GM19023 (cell line): Measurements from ENCODE around the gene TPPP3.

ENCODE experiments used
- ATAC-seq: cut with Tn5 transposase; IDR thresholded peaks from one replicate; pipeline ENCODE4 v1.9.1; 2021; ENCODE audit warnings: mild to moderate bottlenecking, moderate library complexity; ENCODE audit not compliant: unreplicated experiment

Gene TPPP3

GRCh38 chr16:67393111-67393787 is at the start of gene TPPP3:
Gene TPPP3, minus strand, starts transcription at chr16:67393498. Its CDS starts 2,387 bp downstream, at chr16:67391111.
- no peak for ATAC-seq

- no peak for ATAC-seq
Observed at GRCh38 chr16:67442581-67443255, 49.4 kb upstream of the TPPP3 start.

- no peak for ATAC-seq
Observed at GRCh38 chr16:67441907-67442306, 48.6 kb upstream of the TPPP3 start.

GRCh38 chr16:67441271-67441753 is 48.0 kb upstream of the TPPP3 start:
- ATAC-seq, result no peak

GRCh38 chr16:67438824-67439393 is 45.6 kb upstream of the TPPP3 start:
- no peak for ATAC-seq

GRCh38 chr16:67438098-67438791 is 44.9 kb upstream of the TPPP3 start:
- ATAC-seq, result no peak

- ATAC-seq, result no peak
Observed at GRCh38 chr16:67437513-67437912, 44.2 kb upstream of the TPPP3 start.

GRCh38 chr16:67436640-67437193 is 43.4 kb upstream of the TPPP3 start:
- ATAC-seq, result no peak

- ATAC-seq, result no peak
Observed at GRCh38 chr16:67435758-67436164, 42.5 kb upstream of the TPPP3 start.

GRCh38 chr16:67433131-67433719 is 39.9 kb upstream of the TPPP3 start:
- ATAC-seq, result no peak

- ATAC-seq, result no peak
Observed at GRCh38 chr16:67432506-67432890, 39.2 kb upstream of the TPPP3 start.

- no peak for ATAC-seq
Observed at GRCh38 chr16:67431775-67432505, 38.6 kb upstream of the TPPP3 start.

- ATAC-seq, result no peak
Observed at GRCh38 chr16:67430977-67431774, 37.9 kb upstream of the TPPP3 start, which contains the start of gene HSD11B2. Gene HSD11B2, plus strand, starts transcription at chr16:67431121. Its CDS starts 128 bp downstream, at chr16:67431249.

- no peak for ATAC-seq
Observed at GRCh38 chr16:67430504-67430976, 37.2 kb upstream of the TPPP3 start.

GRCh38 chr16:67429799-67430503 is 36.7 kb upstream of the TPPP3 start:
- ATAC-seq, result no peak

- no peak for ATAC-seq
Observed at GRCh38 chr16:67429053-67429798, 35.9 kb upstream of the TPPP3 start.

- ATAC-seq, result no peak
Observed at GRCh38 chr16:67428146-67428731, 34.9 kb upstream of the TPPP3 start.
